ENCODE measurements around the gene SUPT16H. TPM values are rescaled to one million over a fixed set of nuclear protein-coding genes. Genes with fewer than 3 reads are reported as not detected.

The SUPT16H gene
- total and polyA plus RNA-seq, 2 of the 8 experiments (the other 6 are each of a cell fraction or from before 2014, with no cell fraction given): 138 to 201 TPM

DNA sequence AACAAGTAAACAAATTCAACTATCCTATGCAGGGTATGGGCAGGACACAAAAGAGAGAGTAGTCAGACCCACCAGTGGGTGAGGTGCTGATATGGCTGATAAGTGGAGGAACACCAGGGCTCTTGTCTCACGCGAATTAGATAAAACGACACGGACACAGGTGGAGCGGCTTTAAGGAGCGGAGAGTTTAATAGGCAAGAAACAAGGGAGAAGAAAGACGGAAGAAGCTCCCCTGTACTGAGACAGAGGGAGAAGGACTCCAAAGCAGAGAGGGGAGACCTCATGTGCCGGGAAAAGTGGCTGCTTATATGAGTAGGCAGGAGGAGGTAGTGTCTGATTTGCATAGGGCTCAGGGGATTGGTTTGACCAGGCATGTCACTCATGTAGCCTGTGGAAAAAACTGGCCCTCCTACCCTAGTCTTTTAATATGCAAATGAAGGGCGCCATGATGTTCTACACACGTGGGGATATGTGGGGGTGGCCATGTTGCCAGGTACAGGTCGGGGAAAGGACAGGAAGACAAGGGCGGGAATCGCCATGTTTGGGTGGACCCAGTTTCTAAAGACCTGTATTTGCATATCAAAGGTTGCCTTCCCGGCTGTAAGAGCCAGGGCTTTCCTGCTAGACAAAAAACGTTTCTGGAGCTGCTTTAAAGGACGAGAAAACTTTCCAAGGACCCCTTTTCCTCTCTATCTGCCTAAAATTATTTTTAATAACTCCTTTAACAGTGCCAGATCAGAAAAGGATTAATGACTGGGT, 75.2 kb downstream of the SUPT16H start (continued):
- TF ChIP-seq JUND (IDR thresholded peaks at IDR 0.05; ENCODE audit: low read length) (no peak), FOSL1 (IDR thresholded peaks at IDR 0.05; ENCODE audit: insufficient read depth, low read depth, low read length) (no peak), JUN (IDR thresholded peaks at IDR 0.05; ENCODE audit: low read depth, low read length) (no peak), NANOG (IDR thresholded peaks at IDR 0.05; ENCODE audit: insufficient read depth, low read depth, low read length, poor library complexity, severe bottlenecking) (no peak), POU5F1 (IDR thresholded peaks at IDR 0.05; ENCODE audit: low read depth, low read length) (peak; percentile 32; the same call in 1 of the 2 replicates), TEAD4 (IDR thresholded peaks at IDR 0.05; ENCODE audit: low read depth, low read length) (no peak), ZNF274 (IDR thresholded peaks at IDR 0.05; ENCODE audit: borderline replicate concordance, extremely low read depth, low read length) (no peak), SAP30 (IDR thresholded peaks at IDR 0.05; ENCODE audit: insufficient read depth, insufficient replicate concordance, low read length) (no peak), SIRT6 (IDR thresholded peaks at IDR 0.05; ENCODE audit: low read length) (no peak), EGR1 (IDR thresholded peaks at IDR 0.05; ENCODE audit: borderline replicate concordance, low read depth, low read length) (0 out of 2 replicates have a peak, but pooled peaks have one; percentile 46), TBP (IDR thresholded peaks at IDR 0.05; ENCODE audit: low read depth, low read length) (peak; percentile 94), GTF2F1 (IDR thresholded peaks at IDR 0.05; ENCODE audit: borderline replicate concordance, low read depth, low read length) (no peak), YY1 (IDR thresholded peaks at IDR 0.05; ENCODE audit: low read depth, low read length) (peak; percentile 98), HDAC2 (IDR thresholded peaks at IDR 0.05; ENCODE audit: borderline replicate concordance in 1 of 2, low read depth in 2 of 2, low read length in 2 of 2) (no peak), TAF7 (optimal IDR thresholded peaks at IDR 0.05; ENCODE audit: borderline replicate concordance, low read depth, low read length) (peak; percentile 69), SUZ12 (IDR thresholded peaks at IDR 0.05; ENCODE audit: low read length) (no peak)
